ENCODE measurements around the gene ZNF652.

GRCh38 chr17:49379926-49380325, 17.9 kb upstream of the ZNF652 start:
- TF ChIP-seq CTCF (IDR thresholded peaks at IDR 0.05), result no peak
- no peak for TF ChIP-seq POLR2A (IDR thresholded peaks at IDR 0.05)
